GM12865 (cell line): ENCODE data around the gene DIS3L2.

ENCODE experiments used
- DNase-seq: peaks from one replicate; pipeline ENCODE4 v3.0.0; 2010; ENCODE audit warnings: low read depth
- H3K4me3 ChIP-seq: 2 replicates; pipeline ENCODE4 v1.5.1; 2011; ENCODE audit warnings: mild to moderate bottlenecking, low read depth, low read length, control low read depth
- TF ChIP-seq, protein P1 (sequence below): IDR thresholded peaks from 2 replicates; pipeline ENCODE4 v1.5.1; 2011; ENCODE audit warnings: low read length, control low read depth, low read depth, inconsistent platforms; ENCODE audit not compliant: insufficient read depth; ENCODE audit errors: missing control alignments

Gene DIS3L2

GRCh38 chr2:232264081-232264480 is 302.6 kb downstream of the DIS3L2 start:
- no peak overlapping the region for H3K4me3 ChIP-seq
- no peak for DNase-seq
- TF ChIP-seq, protein P1, sequence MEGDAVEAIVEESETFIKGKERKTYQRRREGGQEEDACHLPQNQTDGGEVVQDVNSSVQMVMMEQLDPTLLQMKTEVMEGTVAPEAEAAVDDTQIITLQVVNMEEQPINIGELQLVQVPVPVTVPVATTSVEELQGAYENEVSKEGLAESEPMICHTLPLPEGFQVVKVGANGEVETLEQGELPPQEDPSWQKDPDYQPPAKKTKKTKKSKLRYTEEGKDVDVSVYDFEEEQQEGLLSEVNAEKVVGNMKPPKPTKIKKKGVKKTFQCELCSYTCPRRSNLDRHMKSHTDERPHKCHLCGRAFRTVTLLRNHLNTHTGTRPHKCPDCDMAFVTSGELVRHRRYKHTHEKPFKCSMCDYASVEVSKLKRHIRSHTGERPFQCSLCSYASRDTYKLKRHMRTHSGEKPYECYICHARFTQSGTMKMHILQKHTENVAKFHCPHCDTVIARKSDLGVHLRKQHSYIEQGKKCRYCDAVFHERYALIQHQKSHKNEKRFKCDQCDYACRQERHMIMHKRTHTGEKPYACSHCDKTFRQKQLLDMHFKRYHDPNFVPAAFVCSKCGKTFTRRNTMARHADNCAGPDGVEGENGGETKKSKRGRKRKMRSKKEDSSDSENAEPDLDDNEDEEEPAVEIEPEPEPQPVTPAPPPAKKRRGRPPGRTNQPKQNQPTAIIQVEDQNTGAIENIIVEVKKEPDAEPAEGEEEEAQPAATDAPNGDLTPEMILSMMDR = no peak

- H3K4me3 ChIP-seq = no peak overlapping the region
- DNase-seq = no peak
- TF ChIP-seq, protein P1 = no peak
Measured at GRCh38 chr2:232265329-232265728, 303.8 kb downstream of the DIS3L2 start.

DNA sequence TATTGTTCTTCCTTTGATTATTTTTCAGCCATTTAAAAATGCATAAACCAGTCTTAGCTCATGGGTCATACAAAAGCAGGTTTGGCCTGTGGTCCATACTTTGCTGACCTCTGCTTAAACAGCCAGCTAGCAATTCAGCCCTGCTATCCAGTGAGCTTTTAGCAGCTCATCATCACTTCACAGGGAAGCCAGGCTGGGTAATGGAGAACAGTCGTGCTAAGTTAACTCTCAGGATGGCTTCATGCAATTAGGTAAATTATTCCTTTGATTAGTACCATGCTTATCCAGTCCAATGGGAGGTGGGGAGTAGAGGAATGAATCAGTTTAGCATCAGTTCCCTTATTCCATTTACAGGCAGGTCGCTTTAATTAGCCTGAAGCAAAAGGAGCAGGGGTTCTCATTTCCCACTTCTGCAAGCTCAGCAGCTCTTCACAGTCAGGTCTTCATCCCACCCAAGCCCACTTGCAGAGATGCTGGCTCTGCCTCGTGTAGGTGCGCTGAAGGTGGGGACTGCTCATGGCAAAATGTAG is 307.2 kb downstream of the DIS3L2 start:
- DNase-seq = no peak
- TF ChIP-seq, protein P1 = no peak
- H3K4me3 ChIP-seq = no peak overlapping the region

DNA sequence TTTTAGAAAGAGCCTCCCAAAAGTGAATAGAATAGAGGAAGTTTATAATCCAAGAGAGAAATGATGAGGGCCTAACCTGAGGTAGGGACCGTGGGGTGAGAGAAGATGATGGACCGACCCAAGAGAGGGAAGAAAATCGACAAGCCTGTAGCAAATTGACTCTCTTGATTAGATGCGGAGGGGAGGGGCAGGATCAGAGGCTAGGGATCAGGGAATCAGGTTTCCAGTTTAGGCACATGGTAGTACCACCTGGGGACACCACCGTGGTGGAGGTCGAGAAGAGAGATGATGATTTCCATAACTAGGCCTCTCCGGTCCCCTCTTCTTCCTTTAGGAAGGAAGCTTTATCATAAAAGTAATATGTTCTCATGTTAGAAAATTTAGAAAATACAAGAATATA is 308.4 kb downstream of the DIS3L2 start:
- H3K4me3 ChIP-seq = no peak overlapping the region
- DNase-seq = no peak
- TF ChIP-seq, protein P1 = no peak

DNA sequence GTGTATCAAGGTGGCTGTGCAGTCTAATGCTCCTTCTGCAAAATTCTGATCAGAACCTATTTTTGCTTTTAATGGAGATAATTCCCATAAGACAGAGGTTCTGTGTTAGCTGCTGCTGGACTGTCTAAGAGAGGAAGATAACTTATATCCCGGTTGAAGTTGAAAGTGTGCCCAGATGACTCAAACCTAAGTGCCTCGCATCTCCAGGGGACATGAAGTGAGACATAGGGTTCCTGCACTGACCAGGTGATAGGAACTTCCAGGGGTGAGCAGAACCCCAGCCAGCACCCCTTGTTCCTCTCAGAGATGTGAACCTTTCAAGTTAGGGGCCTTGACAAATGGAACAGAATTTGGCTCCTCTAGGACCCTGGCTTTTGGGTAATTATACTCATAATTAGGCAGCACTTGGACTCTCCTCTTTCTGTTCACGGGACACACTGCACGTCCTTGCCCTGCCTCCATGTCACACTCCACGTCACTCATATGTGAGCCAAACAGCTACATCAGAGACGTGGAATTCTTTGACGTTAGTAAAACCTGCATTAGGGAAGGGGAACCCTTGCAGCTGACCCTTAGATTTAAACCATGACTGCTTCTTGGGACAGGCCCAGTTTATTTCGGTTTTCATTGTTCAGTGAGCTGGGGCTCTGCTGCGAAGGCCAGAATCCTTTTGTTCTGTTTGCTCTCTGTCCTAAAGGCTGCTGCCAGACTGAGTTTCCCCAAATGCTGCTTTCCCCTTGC is 312.6 kb downstream of the DIS3L2 start:
- DNase-seq = no peak
- H3K4me3 ChIP-seq = no peak overlapping the region
- TF ChIP-seq, protein P1 = no peak

DNA sequence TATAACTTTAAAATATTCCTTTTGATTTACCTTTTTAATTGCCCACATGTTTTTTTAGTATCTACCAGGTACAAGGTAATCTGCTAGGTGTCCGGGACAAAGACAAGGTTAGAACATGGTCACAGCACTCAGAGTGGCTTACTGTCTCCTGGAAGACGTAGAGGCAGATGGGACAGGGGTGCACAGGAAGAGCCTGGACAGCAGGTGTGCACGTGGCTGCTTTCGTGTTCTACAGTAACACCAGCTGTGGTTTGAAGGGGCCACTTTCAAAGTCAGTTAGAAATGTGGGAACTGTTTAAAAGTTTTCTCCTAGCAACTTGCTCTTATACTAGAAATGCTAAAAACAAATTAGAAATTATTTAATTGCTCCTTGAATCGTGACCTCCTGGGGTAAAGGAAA is 314.2 kb downstream of the DIS3L2 start:
- H3K4me3 ChIP-seq = no peak overlapping the region
- DNase-seq = no peak
- TF ChIP-seq, protein P1 = no peak

DNA sequence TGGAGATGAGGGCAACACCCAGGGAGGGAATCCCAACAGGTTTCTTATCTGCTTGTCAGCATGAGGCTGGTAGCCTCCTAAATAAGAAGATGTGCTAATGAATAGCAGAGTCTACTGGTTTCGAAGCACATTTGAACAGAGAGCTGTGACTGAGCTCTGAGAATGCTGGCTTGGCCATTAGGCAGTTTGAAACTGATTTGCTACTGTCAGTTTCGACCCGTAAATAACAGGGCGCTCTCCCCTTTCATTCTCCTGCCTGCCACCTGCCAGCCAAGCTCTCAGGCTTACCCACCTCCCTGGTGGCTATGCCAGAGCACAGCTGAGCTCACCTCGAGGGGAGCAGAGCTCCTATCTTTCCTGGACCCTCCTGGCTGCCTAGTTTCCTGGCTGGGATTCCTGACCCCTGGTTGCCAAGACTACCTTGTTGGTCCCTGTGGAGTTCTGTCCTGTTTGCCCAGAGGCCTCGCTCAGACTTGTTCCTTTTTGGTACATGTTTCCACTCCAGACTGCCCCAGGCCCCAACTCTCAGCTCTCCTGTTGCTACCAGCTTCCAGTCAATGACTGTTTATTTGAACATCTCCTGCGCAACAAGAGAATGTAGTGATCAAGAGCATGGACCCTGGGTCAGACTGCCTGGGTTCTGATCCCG is 314.7 kb downstream of the DIS3L2 start:
- no peak overlapping the region for H3K4me3 ChIP-seq
- TF ChIP-seq, protein P1 = no peak
- peak; percentile 12 for DNase-seq
